ENCODE results near the gene KLF9. TPM values are rescaled to one million over a fixed set of nuclear protein-coding genes. Genes with fewer than 3 reads are reported as not detected.

The KLF9 gene
- total and polyA plus RNA-seq, 2 donors (not counting 3 experiments of a cell fraction or from before 2014, with no cell fraction given) = 7.3 to 17.2 TPM

DNA sequence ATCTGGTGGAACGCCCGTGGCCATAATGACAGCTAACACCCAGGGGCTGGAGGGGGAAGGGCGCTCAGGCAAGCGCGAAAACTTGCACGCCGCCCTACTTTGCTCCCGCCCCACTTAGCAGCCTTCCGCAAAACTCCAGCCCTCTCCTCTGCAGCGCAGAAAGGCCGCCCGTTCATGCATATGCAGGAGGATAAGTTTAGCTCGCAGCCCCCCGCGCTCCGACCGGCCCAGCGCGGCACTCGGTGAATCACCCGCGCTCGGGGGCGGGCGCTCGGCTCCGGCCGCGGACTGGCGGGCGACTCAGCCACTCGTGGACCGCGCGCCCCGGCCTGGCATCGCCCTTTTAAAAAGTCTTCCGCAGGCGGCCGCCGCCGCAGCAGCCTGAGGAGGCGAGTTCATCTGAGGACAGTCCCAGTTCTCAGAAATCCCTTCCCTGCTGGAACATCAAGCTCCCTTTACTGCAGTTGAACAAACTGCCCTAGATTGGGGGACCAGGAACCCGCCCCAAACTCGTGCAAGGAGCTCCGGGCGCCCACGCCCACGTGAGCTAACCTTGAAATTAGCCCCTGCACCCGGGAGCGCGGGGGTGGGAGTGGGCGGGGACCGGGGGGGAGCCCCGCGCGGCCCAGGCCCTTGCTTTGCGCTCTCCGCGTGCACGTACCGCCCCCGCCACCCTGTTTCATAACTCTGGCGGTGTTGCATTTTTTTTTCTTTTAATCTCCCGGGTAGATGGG lies 4.5 kb upstream of the KLF9 start:
- intact Hi-C loops (cut with micrococcal nuclease) = loop anchor here (10.0 kb wide), 3 partner anchors 726 to 1946 kb away; partner anchors contain the start of genes APBA1 and ZFAND5
- peak; percentile 76 for TF ChIP-seq POLR2A (IDR thresholded peaks at IDR 0.05; ENCODE audit: low read depth, low read length)
- TF ChIP-seq POLR2AphosphoS5 (IDR thresholded peaks at IDR 0.05; ENCODE audit: insufficient read depth, low read depth, low read length) = peak; percentile 61
- no peak for TF ChIP-seq JUN (IDR thresholded peaks at IDR 0.05; ENCODE audit: borderline replicate concordance, insufficient read depth, insufficient read length, low read depth)
- TF ChIP-seq, protein P1, sequence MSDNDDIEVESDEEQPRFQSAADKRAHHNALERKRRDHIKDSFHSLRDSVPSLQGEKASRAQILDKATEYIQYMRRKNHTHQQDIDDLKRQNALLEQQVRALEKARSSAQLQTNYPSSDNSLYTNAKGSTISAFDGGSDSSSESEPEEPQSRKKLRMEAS (IDR thresholded peaks at IDR 0.05; ENCODE audit: insufficient read depth, insufficient read length) = peak; percentile 7
- TF ChIP-seq, protein P2, sequence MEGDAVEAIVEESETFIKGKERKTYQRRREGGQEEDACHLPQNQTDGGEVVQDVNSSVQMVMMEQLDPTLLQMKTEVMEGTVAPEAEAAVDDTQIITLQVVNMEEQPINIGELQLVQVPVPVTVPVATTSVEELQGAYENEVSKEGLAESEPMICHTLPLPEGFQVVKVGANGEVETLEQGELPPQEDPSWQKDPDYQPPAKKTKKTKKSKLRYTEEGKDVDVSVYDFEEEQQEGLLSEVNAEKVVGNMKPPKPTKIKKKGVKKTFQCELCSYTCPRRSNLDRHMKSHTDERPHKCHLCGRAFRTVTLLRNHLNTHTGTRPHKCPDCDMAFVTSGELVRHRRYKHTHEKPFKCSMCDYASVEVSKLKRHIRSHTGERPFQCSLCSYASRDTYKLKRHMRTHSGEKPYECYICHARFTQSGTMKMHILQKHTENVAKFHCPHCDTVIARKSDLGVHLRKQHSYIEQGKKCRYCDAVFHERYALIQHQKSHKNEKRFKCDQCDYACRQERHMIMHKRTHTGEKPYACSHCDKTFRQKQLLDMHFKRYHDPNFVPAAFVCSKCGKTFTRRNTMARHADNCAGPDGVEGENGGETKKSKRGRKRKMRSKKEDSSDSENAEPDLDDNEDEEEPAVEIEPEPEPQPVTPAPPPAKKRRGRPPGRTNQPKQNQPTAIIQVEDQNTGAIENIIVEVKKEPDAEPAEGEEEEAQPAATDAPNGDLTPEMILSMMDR (IDR thresholded peaks at IDR 0.05; ENCODE audit: extremely low read depth in 1 of 2, insufficient read depth in 1 of 2, low read depth in 1 of 2, low read length in 2 of 2) = no peak
- TF ChIP-seq FOS (IDR thresholded peaks at IDR 0.05; ENCODE audit: borderline replicate concordance, insufficient read depth, low read length) = peak; percentile 89
- TF ChIP-seq EZH2 (IDR thresholded peaks at IDR 0.05; ENCODE audit: borderline replicate concordance, low read depth, low read length, severe bottlenecking) = no peak
- TF ChIP-seq GATA2 (IDR thresholded peaks at IDR 0.05; ENCODE audit: insufficient read depth, insufficient read length, low read depth, low read length) = no peak
- TF ChIP-seq MYC (IDR thresholded peaks at IDR 0.05; ENCODE audit: low read depth, low read length) = no peak
- DNase-seq (ENCODE audit: low read depth, low spot score) (peak; percentile 97), FAIRE-seq (peak; percentile 79)
- CTCF ChIA-PET = interaction anchor here (0.7 to 5.6 kb wide), 13 partner anchors 8 to 183 kb away, joined by 3 to 76 read pairs (median 6); no protein-coding TSS in a partner anchor
- POLR2A ChIA-PET = interaction anchor here (0.6 to 3.3 kb wide), 16 partner anchors 8 to 183 kb away, joined by 3 to 20 read pairs (median 6); no protein-coding TSS in a partner anchor
- Histone ChIP-seq H3K9me3 (replicated peaks; ENCODE audit: control insufficient read depth, insufficient read depth, low read length) (no peaks in the 10 kb centered on the region), H3K27me3 (ENCODE audit: control insufficient read depth in 2 of 2, insufficient read depth in 2 of 2, low read length in 2 of 2) (no peaks in the 10 kb centered on the region), H4K20me1 (replicated peaks; ENCODE audit: control insufficient read depth, extremely low read depth, insufficient read depth, low read length) (no peaks in the 10 kb centered on the region), H3K4me1 (ENCODE audit: control insufficient read depth, extremely low read depth, insufficient read depth, low read length) (peaks cover 34% of the 10 kb centered on the region), H3K36me3 (ENCODE audit: control insufficient read depth in 2 of 2, extremely low read depth in 1 of 2, insufficient read depth in 2 of 2, low read length in 2 of 2) (no peaks in the 10 kb centered on the region), H2AFZ (ENCODE audit: low read depth, low read length) (peak overlapping the region; percentile 55), H3K4me2 (ENCODE audit: insufficient read depth, low read length) (peak overlapping the region; percentile 72), H3K9me1 (replicated peaks; ENCODE audit: control insufficient read depth, extremely low read depth, insufficient read depth, low read length) (no peaks in the 10 kb centered on the region), H3K27ac (ENCODE audit: insufficient read depth, low read depth, low read length) (peak overlapping the region; percentile 96), H3K4me3 (replicated peaks in 1 of 3; ENCODE audit: insufficient read depth in 1 of 3, low read depth in 1 of 3, low read length in 3 of 3) (peak overlapping the region in 2 of 3 experiments; percentile 41 to 47), H3K9ac (replicated peaks; ENCODE audit: extremely low read depth, insufficient read depth, low read length) (peak overlapping the region; percentile 97), H3K79me2 (ENCODE audit: control insufficient read depth, insufficient read depth, low read length) (no peaks in the 10 kb centered on the region)
- no TSS peak for BruUV-seq (replicated peaks)
- dilution Hi-C loops (cut with MboI; ENCODE audit: extremely low pct_ligation_motif_present, low sequenced_read_pairs) = no loop called here
